ENCODE data around the gene AEBP1. TPM values are rescaled to one million over a fixed set of nuclear protein-coding genes. Genes with fewer than 3 reads are reported as not detected.

Gene AEBP1
- total and polyA plus RNA-seq, 2 of the 4 experiments (the other 2 are of a cell fraction), result 1.1 to 5.7 TPM

- dilution Hi-C loops (cut with HindIII; ENCODE audit: low sequenced_read_pairs, unreplicated experiment), result no loop called here
- CTCF ChIA-PET, result no interaction called here
Measured at GRCh38 chr7:44100458-44101302, 3.5 kb upstream of the AEBP1 start.

More at GRCh38 chr7:44100458-44101302, 3.5 kb upstream of the AEBP1 start:
- peak; percentile 78 for DNase-seq
- H3K27me3 ChIP-seq (ENCODE audit: control insufficient read depth, insufficient read depth, low read length), result no peaks in the 10 kb centered on the region
- H2BK15ac ChIP-seq (ENCODE audit: low read depth, low read length), result peak overlapping the region; percentile 69; the same call in 1 of the 3 replicates
- peak overlapping the region; percentile 83 for H2AK9ac ChIP-seq (replicated peaks; ENCODE audit: low read depth, low read length, poor library complexity)
- H3K56ac ChIP-seq (ENCODE audit: extremely low read depth, insufficient read depth, low read length), result no peak overlapping the region
- H3K9me1 ChIP-seq (ENCODE audit: insufficient read depth, low read length), result peaks cover 25% of the 10 kb centered on the region
- H2AK5ac ChIP-seq (ENCODE audit: low read depth, low read length), result peak overlapping the region; percentile 84; the same call in 1 of the 2 replicates
- in situ Hi-C loops (cut with MboI; ENCODE audit: low sequenced_read_pairs) (no loop called here), intact Hi-C loops (cut with micrococcal nuclease) (loop anchor here (2.0 kb wide), 1 partner anchor 18 kb away; the partner anchor contains the start of gene POLM)
- H3K18ac ChIP-seq (ENCODE audit: low read depth, low read length), result peak overlapping the region; percentile 91
- ATAC-seq (ENCODE audit: low read depth), result peak; percentile 73
- peak overlapping the region; percentile 32; the same call in 1 of the 2 replicates for H3K23ac ChIP-seq (ENCODE audit: low read depth, low read length)
- H3K79me1 ChIP-seq (ENCODE audit: low read depth in 1 of 2, low read length in 2 of 2), result no peaks in the 10 kb centered on the region; a peak in 1 of 4 replicates
- H3K14ac ChIP-seq (replicated peaks; ENCODE audit: low read depth, low read length), result peak overlapping the region; percentile 73
- H3K4me3 ChIP-seq (ENCODE audit: insufficient read depth, low read depth, low read length), result no peak overlapping the region
- H4K91ac ChIP-seq (ENCODE audit: insufficient read depth, low read depth, low read length), result peak overlapping the region; percentile 72
- POLR2A ChIA-PET (ENCODE audit: unreplicated experiment), result no interaction called here
- peak overlapping the region; percentile 97 for H4K5ac ChIP-seq (ENCODE audit: low read depth, low read length)
- H3K9me3 ChIP-seq (ENCODE audit: control insufficient read depth, insufficient read depth, low read length), result no peaks in the 10 kb centered on the region
- no peaks in the 10 kb centered on the region for H3K36me3 ChIP-seq (ENCODE audit: control insufficient read depth, insufficient read depth, low read length)
- peak overlapping the region; percentile 91 for H2BK120ac ChIP-seq (ENCODE audit: low read depth, low read length)
- no peak overlapping the region for H3K9ac ChIP-seq (ENCODE audit: low read depth, low read length)
- peaks cover 30% of the 10 kb centered on the region for H3K4me1 ChIP-seq (ENCODE audit: control insufficient read depth, insufficient read depth, low read length)
- H3K4ac ChIP-seq (ENCODE audit: low read depth, low read length), result peak overlapping the region; percentile 90
- peak overlapping the region; percentile 90 for H2AFZ ChIP-seq (replicated peaks; ENCODE audit: low read length, poor library complexity)
- H2BK20ac ChIP-seq (ENCODE audit: low read depth, low read length), result peak overlapping the region; percentile 78
- no peak overlapping the region for H3K4me2 ChIP-seq (ENCODE audit: low read depth, low read length)
- BruUV-seq (replicated peaks), result no TSS peak
- 25% methylated on average over 2 of the region's 10 CpGs; no CpG with 5 or more reads in 1 of the 2 experiments for WGBS, 2 experiments (ENCODE audit: extremely low coverage in 2 of 2, insufficient read length in 1 of 2)
- TF ChIP-seq RCOR1 (IDR thresholded peaks at IDR 0.05; ENCODE audit: insufficient replicate concordance, low read length) (no peak), FOS (IDR thresholded peaks at IDR 0.05; ENCODE audit: low read depth, low read length) (no peak), RFX5 (IDR thresholded peaks at IDR 0.05; ENCODE audit: low read depth, low read length) (no peak), MAZ (IDR thresholded peaks at IDR 0.05; ENCODE audit: borderline replicate concordance, low read depth, low read length) (peak; percentile 75; the same call in 1 of the 2 replicates), POLR2A (IDR thresholded peaks at IDR 0.05; ENCODE audit: low read depth, low read length) (no peak), SMC3 (IDR thresholded peaks at IDR 0.05; ENCODE audit: low read depth, low read length) (no peak), BHLHE40 (IDR thresholded peaks at IDR 0.05; ENCODE audit: low read depth, low read length) (peak; percentile 17; the same call in 1 of the 2 replicates), USF2 (IDR thresholded peaks at IDR 0.05; ENCODE audit: low read depth, low read length) (peak; percentile 68; the same call in 1 of the 2 replicates), NFE2L2 (IDR thresholded peaks at IDR 0.05; ENCODE audit: low read depth, low read length) (no peak), MXI1 (IDR thresholded peaks at IDR 0.05; ENCODE audit: borderline replicate concordance, low read depth, low read length) (no peak), MAFK (IDR thresholded peaks at IDR 0.05; ENCODE audit: low read depth, low read length) (0 out of 2 replicates have a peak, but pooled peaks have one; percentile 16), CEBPB (IDR thresholded peaks at IDR 0.05; ENCODE audit: low read depth, low read length) (0 out of 2 replicates have a peak, but pooled peaks have one; percentile 9)
- H4K20me1 ChIP-seq (ENCODE audit: insufficient read depth, low read length), result no peaks in the 10 kb centered on the region
- H3K27ac ChIP-seq (ENCODE audit: insufficient read depth, low read length), result peak overlapping the region; percentile 70
- peak overlapping the region; percentile 72 for H2BK5ac ChIP-seq (ENCODE audit: low read depth, low read length, poor library complexity, severe bottlenecking)
- peak overlapping the region; percentile 73 to 89 for H4K8ac ChIP-seq (ENCODE audit: low read depth in 2 of 2, low read length in 2 of 2)
